HG02852 (cell line): Measurements from ENCODE around the gene RNF13.
"Not testable (repeated sequence)": the region's sequence is repeated elsewhere in the genome, so short reads cannot be mapped to it uniquely, and the experiment has no call there.

Experiments
- ATAC-seq: cut with Tn5 transposase; IDR thresholded peaks from one replicate; pipeline ENCODE4 v1.9.1; 2021; ENCODE audit warnings: mild to moderate bottlenecking, moderate library complexity; ENCODE audit not compliant: unreplicated experiment

Gene RNF13

DNA sequence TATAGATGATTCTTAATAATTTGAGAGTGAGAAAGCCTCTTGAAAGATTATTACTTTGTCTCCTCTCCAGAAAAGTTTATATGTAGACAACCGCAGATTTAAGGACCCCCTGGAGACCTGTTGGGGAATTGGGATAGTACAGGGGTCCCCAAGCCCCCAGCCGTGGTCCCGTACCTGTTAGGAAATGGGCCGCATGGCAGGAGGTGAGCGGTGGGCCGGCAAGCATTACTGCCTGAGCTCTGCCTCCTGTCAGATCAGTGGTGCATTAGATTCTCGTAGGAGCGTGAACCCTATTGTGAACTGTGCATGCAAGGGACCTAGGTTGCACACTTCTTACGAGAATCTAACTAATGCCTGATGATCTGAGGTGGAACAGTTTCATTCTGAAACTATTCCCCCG, 79.4 kb downstream of the RNF13 start:
- no peak for ATAC-seq

DNA sequence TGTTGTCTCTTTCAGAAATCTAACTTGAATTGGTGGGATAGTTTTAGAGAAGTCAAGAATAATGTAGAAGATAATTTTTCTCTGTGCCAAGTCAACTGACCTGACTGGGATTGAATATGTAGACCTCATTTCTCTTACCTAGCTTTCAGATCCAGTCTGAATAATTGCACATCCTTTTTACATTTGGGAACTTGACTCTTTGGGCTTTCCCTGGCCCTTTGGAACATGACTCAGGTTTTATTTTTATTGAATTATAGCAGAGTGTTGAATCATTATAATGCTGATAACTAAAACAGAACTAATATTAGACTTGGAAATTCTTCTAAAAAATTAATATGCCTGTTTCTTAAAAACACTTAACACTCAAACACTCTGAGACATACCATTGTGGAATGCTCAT, 81.2 kb downstream of the RNF13 start:
- no peak for ATAC-seq

DNA sequence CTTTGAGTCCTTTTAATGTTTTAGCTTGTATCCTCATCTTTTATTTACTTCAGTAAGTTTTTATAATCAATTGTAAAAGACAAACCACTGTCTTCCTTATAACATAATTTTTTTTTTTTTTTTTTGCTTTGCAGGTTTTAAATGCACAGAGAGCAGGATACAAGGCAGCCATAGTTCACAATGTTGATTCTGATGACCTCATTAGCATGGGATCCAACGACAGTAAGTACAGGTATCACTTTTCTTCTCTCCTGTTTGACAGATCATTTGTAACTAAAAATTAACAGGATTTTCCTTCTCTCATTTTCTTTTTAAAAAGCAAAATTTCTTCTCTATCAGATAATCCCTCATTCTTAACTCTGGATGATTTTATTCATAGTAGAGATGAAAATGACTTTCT, 82.3 kb downstream of the RNF13 start:
- no peak for ATAC-seq

DNA sequence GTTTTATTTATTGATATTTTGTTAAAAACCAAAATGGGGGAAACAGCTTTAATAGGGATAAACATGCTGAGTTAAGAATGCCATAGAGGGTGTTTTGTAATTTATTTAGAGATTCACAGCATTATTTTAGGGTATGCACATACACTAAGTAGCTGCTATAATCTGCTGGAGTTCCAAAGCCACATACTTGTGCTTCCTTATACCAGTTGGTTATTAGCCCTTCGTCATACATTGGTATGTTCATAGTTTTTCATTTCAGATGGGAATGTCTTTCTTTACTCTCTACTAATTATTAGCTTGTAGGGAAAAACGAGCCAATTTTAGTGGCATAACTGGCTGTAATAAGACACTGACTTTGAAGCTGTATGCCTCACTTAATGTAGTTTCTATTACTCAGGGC, 82.8 kb downstream of the RNF13 start:
- ATAC-seq, result no peak

DNA sequence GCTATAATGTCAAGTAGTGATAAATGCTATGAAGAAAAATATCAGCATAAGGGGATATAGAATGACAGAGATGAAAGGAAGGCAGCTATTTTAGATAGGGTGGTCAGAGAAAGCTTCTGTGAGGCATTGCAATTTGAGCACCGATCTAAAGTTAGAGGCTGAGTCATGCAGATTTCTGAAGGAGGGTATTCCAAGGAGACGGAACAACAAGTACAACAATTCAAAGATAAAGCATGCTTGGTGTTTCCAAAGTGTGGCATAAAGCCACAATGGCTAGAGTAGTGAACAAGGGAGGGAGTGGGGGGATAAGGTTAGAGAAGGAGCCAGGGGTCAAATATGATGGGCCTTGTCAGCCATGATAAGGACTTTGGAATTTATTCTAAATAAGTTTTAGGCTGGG, 85.8 kb downstream of the RNF13 start:
- ATAC-seq, result no peak

DNA sequence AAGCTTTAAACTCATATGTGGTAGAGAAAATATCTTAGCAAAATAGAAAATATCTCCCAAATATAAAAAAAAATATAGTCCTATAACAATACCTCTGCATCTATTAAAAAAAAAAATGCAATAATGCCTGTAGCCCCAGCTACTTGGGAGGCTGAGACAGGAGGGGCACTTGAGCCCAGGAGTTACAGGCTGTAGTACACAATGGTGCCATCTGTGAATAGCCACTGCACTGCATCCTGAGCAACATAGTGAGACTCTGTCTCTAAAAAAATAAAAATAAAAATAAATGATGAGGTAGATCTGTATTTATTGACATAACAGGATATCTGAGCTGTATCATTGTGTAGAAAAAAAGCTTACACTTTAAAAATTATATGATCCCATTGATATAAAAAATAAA, 87.3 kb downstream of the RNF13 start:
- no peak for ATAC-seq

DNA sequence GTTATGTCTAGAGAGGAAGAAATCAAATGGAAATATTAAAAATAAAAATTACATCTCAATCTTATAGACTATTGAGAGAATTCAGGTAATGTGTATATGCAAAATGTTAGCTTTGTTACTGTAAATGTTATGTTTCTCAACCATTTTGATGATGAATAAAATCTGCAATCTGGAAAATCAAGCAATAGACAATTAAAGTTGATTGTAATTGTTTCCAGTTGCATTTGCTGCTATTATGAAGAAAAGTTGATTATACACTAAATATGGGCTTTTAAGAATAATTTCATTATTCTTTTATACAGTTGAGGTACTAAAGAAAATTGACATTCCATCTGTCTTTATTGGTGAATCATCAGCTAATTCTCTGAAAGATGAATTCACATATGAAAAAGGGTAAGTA, 88.8 kb downstream of the RNF13 start:
- ATAC-seq, result no peak

DNA sequence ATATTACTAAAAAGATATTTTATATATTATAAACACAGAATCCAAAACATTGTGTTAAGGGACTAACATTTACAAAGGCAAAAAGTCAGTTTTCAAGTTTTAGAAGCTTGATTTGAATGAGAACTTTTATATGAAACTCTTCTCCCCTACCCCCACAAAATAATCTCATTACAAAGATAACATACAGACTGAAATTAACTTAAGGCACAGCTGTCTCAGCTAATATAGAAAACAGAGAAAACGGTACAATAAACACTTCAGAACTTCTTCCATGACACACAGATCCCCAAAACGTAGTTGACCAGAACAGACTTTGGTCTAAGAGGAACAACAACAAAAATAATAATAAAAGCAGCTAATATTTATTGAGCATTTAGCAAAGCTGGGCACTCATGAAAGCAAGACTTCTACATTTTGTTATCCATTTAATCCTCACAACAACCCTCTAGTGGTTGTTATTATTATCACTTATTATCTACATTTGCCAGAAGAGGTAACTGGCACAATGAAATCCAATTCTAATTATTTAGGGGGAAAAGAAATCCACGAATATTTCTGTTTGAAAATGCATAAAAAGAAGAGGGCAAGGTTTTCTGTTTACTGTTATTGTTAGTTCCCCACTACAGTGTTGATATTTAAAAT, 89.6 kb downstream of the RNF13 start:
- ATAC-seq, result no peak

DNA sequence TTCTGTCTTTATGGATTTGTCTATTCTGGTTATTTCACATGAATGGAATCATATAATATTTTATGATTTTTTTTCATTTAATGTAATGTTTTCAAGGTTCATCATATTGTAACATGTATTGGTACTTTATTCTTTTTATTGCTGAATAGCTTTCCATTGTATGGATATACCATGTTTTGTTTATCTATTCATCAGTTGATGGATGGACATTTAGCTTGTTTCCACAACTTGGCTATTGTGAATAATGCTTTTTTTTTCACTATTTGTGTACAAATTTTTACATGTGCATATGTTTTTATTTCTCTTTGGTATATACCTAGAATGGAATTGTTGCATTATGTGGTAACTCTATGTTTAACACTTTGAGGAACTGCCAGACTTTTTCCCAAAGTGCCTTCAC, 93.0 kb downstream of the RNF13 start:
- no peak for ATAC-seq

DNA sequence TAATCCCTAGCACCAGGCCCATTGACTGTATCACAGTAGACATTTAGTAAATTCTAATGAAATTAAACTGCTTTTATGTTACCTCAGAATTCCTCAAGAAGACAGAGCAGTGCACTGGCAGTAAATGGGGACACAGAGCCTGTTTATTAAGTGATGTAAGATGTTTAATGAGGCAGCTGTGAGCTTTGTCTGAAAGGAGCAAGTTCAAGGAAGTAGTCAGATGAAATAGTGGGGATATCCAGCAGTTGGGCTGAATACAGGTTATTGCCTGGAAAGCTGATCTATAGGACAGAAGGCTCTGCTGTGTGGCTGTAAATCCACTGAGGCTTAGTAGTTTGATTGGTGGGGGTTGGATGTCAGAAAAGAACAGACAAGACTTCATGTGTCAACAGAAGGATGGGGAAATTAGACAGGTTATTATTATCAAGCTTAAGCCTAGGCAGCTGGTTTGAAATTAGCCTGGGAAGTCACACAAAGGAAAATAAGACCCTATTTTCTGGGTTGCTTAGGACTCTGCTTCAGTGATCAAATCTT, 95.5 kb downstream of the RNF13 start:
- no peak for ATAC-seq

DNA sequence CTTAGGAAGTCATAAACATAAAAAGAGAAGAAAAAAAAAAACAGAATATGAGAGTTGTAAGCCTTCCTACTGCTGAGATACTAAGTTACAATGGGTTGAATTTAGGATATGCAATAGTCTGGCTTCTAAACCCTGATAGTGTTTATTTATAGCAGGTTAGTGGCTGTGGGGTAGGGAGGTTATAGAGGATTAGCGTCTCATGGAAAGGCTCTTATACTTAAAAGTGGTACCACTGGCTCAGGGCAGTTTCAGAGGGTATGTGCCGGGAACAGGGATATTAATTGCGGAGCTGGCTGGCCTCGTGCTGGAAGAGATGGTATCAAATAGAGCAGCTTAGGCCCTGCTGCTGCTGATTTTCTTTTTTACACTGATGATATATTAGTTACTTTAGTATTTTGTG, 96.9 kb downstream of the RNF13 start:
- ATAC-seq, result no peak

DNA sequence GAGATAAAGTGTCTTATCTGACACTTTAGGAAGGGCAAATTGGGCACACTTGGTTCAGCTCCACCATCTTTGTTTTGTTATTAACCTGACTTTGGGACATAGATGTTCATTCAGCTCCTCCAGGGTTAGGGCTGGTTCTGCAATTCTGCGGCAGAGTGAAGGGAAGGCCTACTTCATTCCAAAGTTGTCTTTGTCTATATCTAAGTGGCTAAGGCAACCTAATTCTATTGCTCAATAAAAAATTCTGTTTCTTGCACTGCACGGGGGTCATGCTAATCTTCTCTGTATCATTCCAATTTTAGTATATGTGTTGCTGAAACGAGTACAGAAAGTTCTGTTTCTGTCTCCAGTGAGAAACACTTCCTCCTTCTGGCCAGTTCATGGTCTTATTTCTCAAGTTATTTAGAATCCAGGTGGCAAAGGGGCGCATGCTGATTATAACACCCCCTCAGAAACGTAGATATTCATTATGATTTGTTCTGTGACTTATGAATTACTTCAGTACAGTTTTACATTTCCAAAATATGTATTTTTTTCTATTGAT, 104.2 kb downstream of the RNF13 start:
- no peak for ATAC-seq

DNA sequence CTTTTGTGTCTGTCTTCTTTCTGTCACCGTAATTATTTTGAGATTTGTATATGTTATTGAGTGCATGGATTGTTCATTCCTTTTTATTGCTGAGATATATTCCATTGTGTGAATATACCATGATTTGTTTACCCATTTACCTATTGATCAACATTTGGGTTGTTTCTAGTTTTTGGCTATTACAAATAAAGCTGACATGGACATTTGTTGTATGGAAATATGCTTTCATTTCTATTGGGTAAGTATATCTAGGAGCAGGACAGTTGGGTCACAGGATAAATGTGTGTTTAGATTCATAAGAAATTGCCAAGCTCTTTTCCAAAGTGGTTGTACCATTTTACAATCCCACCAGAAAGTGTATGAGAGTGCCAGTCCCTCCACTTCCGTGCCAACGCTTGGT, 106.5 kb downstream of the RNF13 start:
- no peak for ATAC-seq

DNA sequence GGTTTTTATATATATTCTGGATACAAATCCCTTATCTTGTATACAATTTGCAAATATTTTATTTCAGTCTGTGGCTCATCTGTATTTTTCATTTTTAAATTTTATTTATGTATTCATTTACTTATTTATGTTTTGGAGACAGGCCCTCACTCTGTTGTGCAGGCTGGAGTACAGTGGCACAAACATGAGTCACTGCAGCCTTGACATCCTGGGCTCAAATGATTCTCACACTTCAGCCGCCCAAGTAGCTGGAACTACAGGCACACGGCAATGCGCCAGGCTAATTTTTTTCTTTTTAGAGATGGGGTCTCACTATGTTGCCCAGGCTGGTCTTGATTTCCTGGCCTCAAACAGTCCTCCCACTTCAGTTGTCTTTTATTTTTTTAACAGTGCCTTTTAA, 107.1 kb downstream of the RNF13 start:
- ATAC-seq, result no peak

DNA sequence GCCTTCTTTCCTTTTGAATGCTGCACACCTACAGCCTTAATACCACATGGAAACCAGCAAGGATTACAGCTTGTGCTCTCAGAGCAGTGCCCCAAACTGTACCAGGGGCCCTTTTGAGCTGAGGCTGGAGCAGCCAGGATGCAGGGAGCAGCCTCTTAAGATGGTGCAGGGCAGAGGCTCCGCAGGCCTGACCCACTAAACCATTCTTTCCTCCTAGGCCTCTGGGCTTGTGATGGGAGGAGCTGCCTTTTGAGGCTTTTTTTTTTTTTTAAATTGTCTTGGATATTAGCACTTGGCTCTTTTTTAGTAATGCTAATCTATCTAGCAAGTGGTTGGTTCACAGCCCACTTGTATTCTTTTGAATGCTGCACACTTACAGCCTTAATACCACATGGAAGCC, 120.0 kb downstream of the RNF13 start:
- ATAC-seq, result no peak

DNA sequence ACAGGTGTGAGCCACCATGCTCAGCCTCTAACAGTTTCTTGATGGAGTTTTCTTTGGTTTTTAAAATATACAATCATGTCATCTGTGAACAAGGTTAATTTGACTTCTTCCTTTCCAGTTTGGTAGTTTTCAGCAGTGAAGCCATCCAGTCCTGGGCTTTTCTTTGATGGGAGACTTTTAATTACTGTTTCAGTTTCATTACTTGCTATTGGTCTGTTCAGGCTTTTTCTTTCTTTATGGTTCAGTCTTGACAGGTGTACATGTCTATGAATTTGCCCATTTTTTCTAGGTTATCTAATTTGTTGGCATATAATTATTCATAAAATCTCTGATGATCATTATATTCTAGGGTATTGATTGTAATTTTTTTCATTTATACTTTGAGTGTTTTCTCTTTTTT, 120.8 kb downstream of the RNF13 start:
- no peak for ATAC-seq

DNA sequence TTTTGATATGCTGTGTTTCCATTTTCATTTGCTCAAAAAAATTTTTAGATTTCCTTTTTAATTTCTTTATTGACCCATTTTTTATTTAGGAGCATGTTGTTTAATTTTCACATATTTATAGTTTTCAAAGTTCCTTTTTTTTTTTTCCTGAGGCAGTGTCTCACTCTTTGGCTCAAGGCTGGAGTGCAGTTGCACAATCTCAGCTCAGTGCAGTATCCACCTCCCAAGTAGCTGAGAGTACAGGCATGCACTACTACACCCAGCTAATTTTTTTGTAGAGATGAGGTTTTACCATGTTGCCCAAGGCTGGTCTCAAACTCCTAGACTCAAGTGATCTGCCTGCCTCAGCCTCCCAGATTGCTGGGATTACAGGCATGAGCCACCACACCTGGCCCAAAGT, 121.5 kb downstream of the RNF13 start:
- no peak for ATAC-seq

DNA sequence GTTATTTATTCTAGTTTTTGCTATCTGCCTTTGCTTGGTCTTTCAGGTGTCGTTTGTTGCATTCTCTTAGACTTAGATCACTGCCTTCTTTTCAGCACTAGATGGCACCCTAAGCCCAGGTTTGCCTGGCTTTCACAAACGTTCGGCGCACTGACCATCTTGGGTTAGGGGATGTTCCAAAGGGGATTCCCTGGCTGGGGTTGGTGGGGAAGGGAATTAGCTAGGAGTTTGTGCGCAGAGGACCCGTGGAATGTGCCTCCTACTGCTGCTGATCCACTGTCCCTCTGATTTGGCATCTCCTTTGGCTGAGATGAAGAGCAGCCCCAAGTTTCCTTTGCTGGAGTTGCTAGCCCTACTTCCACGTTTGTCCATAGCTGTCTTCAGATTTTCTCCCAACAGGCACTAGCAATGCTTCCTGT, 123.8 kb downstream of the RNF13 start:
- no peak for ATAC-seq

DNA sequence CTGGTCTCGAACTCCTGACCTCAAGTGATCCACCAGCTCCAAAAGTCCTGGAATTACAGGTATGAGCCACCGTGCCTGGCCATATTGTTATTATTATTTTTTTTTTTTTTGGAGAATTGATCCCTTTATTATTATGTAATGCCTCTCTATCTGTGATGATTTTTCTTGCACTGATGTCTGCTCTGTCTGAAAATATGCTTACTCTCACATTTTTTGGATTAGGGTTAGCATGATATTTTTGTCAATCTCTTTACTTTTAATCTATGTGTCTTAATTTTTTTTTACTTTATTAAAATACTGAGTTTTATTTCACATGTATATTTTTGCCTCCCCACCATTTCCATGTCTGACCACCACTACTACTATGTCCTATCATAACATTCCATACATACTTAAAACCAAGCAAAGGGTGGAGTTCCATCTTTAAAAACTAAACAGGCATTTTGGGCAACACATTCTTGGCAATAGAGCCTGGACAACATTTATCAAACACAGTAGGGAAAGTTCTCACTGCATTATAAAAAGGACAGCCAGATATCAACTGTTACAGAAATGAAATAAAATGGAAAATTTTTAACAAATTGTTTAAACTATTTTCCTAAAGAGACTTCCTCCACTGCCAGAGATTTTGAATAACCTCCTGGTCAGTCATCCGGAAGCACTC, 125.5 kb downstream of the RNF13 start:
- ATAC-seq, result not testable (repeated sequence)

DNA sequence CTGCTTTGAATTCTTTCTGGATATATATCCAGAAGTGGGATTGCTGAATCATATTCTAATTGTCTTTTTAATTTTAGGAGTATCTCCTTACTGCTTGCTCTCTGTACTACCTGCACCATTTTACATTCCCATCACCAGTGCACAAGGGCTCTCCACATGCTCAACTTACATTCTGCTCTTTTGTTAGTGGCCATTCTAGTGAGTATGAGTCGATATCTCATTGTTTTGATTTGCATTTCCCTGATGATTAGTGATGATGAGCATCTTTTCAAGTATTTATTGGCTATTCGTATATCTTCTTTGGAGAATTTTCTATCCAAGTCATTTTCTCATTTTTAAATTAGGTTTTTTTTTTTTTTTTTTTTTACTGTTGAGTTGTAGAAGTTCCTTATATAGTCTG, 128.2 kb downstream of the RNF13 start:
- no peak for ATAC-seq

DNA sequence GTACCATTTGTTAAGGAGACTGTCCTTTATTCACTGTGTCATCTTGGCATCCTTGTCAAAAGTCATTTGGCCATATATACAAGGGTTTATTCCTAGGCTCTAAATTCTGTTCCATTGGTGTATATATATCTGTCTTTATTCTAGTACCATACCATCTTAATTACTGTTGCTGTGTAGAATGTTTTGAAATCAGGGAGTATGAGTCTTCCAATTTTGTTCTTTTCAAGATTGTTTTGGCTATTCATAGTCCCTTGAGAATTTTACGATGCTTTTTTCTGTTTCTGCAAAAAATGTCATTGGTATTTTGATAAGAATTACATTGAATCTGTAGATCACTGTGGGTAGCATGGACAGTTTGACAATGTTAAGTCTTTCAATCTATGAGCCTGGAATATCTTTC, 128.9 kb downstream of the RNF13 start:
- ATAC-seq, result no peak

DNA sequence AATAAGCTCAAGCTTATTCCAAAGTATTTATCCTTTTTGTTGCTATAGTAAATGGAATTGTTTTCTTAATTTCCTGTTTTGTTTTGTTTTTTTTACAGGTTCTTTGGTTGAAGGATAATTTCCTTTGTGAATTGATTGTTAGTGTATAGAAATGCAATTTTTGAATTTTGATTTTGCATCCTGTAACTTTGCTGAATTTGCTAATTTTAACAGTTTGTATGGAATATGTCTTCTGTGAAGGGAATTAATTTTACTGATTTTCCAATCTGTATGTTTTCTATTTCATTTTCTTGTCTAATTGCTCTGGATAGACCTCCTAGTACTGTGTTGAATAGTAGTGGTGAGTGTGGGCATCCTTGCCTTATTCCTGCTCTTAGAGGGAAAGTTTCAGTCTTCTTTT, 129.4 kb downstream of the RNF13 start:
- no peak for ATAC-seq
